H9 (cell line): ENCODE measurements around the gene OAS2. TPM values are rescaled to one million over a fixed set of nuclear protein-coding genes. Genes with fewer than 3 reads are reported as not detected.
A peak's percentile ranks its signal among the peaks of the same experiment; 100 is the strongest.

ENCODE experiments used
- DNase-seq: peaks from one replicate; pipeline ENCODE4 v3.0.0-alpha.2; 2017
- H2AFZ ChIP-seq: one replicate; pipeline ENCODE4 v1.6.1; 2013; ENCODE audit warnings: mild to moderate bottlenecking, low read length, control low read depth, moderate library complexity
- H2AK5ac ChIP-seq: 2 replicates; pipeline ENCODE4 v1.6.1; 2013; ENCODE audit warnings: low read length, control low read depth, mixed read lengths; ENCODE audit not compliant: insufficient read length
- H2BK120ac ChIP-seq: one replicate; pipeline ENCODE4 v1.6.1; 2013; ENCODE audit warnings: low read depth, mild to moderate bottlenecking, low read length, control low read depth, inconsistent platforms; ENCODE audit not compliant: poor library complexity, severe bottlenecking
- H2BK12ac ChIP-seq: 2 replicates; pipeline ENCODE4 v1.6.1; 2013; ENCODE audit warnings: low read length, control low read depth, mixed read lengths, low read depth; ENCODE audit not compliant: insufficient read length
- H2BK15ac ChIP-seq: 2 replicates; pipeline ENCODE4 v1.6.1; 2013; ENCODE audit warnings: low read depth, low read length, control low read depth
- H2BK20ac ChIP-seq: one replicate; pipeline ENCODE4 v1.6.1; 2013; ENCODE audit warnings: low read depth, mild to moderate bottlenecking, low read length, control low read depth, inconsistent platforms; ENCODE audit not compliant: poor library complexity, severe bottlenecking
- H2BK5ac ChIP-seq: 2 replicates; pipeline ENCODE4 v1.6.1; 2013; ENCODE audit warnings: low read length, control low read depth, mixed read lengths; ENCODE audit not compliant: insufficient read length
- H3K14ac ChIP-seq: 2 replicates; pipeline ENCODE4 v1.6.1; 2013; ENCODE audit warnings: low read length, control low read depth; ENCODE audit not compliant: insufficient read depth
- H3K18ac ChIP-seq: 2 replicates; pipeline ENCODE4 v1.6.1; 2013; ENCODE audit warnings: low read depth, mild to moderate bottlenecking, mixed read lengths, low read length, control low read depth; ENCODE audit not compliant: insufficient read length
- H3K23ac ChIP-seq: 2 replicates; pipeline ENCODE4 v1.6.1; 2013; ENCODE audit warnings: low read length, control low read depth, mixed read lengths, low read depth; ENCODE audit not compliant: insufficient read length
- H3K23me2 ChIP-seq: 2 replicates; pipeline ENCODE4 v1.6.1; 2013; ENCODE audit warnings: low read depth, mild to moderate bottlenecking, mixed read lengths, low read length, control low read depth; ENCODE audit not compliant: insufficient read length, poor library complexity, severe bottlenecking
- H3K27ac ChIP-seq: 2 replicates; pipeline ENCODE4 v1.5.1; 2013; ENCODE audit warnings: low read length, control low read depth, mixed read lengths, low read depth; ENCODE audit not compliant: insufficient read length
- H3K27me3 ChIP-seq: 2 replicates; pipeline ENCODE4 v1.6.1; 2013; ENCODE audit warnings: low read length, control low read depth, inconsistent platforms; ENCODE audit not compliant: insufficient read depth
- H3K4ac ChIP-seq: 2 replicates; pipeline ENCODE4 v1.6.1; 2013; ENCODE audit warnings: low read depth, mild to moderate bottlenecking, control low read depth, inconsistent platforms, low read length, moderate library complexity
- H3K4me1 ChIP-seq: 2 replicates; pipeline ENCODE4 v1.6.1; 2013; ENCODE audit warnings: low read length, control low read depth, inconsistent platforms; ENCODE audit not compliant: insufficient read depth
- H3K4me2 ChIP-seq: 2 replicates; pipeline ENCODE4 v1.6.1; 2013; ENCODE audit warnings: low read length, control low read depth, mixed read lengths; ENCODE audit not compliant: insufficient read length, insufficient read depth
- H3K56ac ChIP-seq: 2 replicates; pipeline ENCODE4 v1.6.1; 2013; ENCODE audit warnings: low read depth, mild to moderate bottlenecking, mixed read lengths, low read length, control low read depth; ENCODE audit not compliant: insufficient read length
- H3K79me1 ChIP-seq: 2 replicates; pipeline ENCODE4 v1.6.1; 2013; ENCODE audit warnings: low read depth, mild to moderate bottlenecking, moderate library complexity, low read length, control low read depth, inconsistent platforms; ENCODE audit not compliant: insufficient read depth, poor library complexity, severe bottlenecking
- H3K79me2 ChIP-seq: 2 replicates; pipeline ENCODE4 v1.6.1; 2013; ENCODE audit warnings: low read length, control low read depth, inconsistent platforms; ENCODE audit not compliant: insufficient read depth
- H3K9ac ChIP-seq: 2 replicates; pipeline ENCODE4 v1.6.1; 2013; ENCODE audit warnings: low read length, control low read depth, mixed read lengths; ENCODE audit not compliant: insufficient read length; ENCODE audit errors: extremely low read depth
- H3K9me3 ChIP-seq: one replicate; pipeline ENCODE4 v1.6.1; 2013; ENCODE audit warnings: low read depth, low read length, inconsistent platforms; ENCODE audit not compliant: control insufficient read depth
- H3T11ph ChIP-seq: one replicate; pipeline ENCODE4 v1.6.1; 2013; ENCODE audit warnings: mild to moderate bottlenecking, low read length, control low read depth, inconsistent platforms
- H4K20me1 ChIP-seq: one replicate; pipeline ENCODE4 v1.6.1; 2013; ENCODE audit not compliant: control insufficient read depth, insufficient read length, insufficient read depth
- H4K5ac ChIP-seq: 2 replicates; pipeline ENCODE4 v1.6.1; 2013; ENCODE audit warnings: low read depth, mild to moderate bottlenecking, mixed read lengths, low read length, control low read depth; ENCODE audit not compliant: insufficient read length
- H4K8ac ChIP-seq: replicated peaks from 2 replicates; pipeline ENCODE4 v1.6.1; 2013; ENCODE audit warnings: low read length, control low read depth, mixed read lengths, low read depth; ENCODE audit not compliant: insufficient read length
- H4K91ac ChIP-seq: 2 replicates; pipeline ENCODE4 v1.6.1; 2013; ENCODE audit warnings: low read depth, mild to moderate bottlenecking, moderate library complexity, mixed read lengths, low read length, control low read depth; ENCODE audit not compliant: insufficient read length
- H3K27ac Mint-ChIP-seq, 3 experiments: 2 replicates in 2 of 3; 3 replicates in 1 of 3; pipeline ENCODE4 v1.8.0; 2020 to 2021; ENCODE audit warnings: mixed read lengths in 3 of 3, mild to moderate bottlenecking in 1 of 3, moderate library complexity in 1 of 3
- H3K27me3 Mint-ChIP-seq: 2 replicates; pipeline ENCODE4 v1.8.0; 2021; ENCODE audit warnings: low read depth, mild to moderate bottlenecking, moderate library complexity, mixed read lengths
- H3K36me3 Mint-ChIP-seq, 3 experiments: 2 replicates in 2 of 3; 3 replicates in 1 of 3; pipeline ENCODE4 v1.8.0; 2020 to 2021; ENCODE audit warnings: low read depth in 3 of 3, mixed read lengths in 3 of 3; ENCODE audit not compliant: insufficient read depth in 1 of 3
- H3K4me1 Mint-ChIP-seq, 2 experiments: 2 replicates each; pipeline ENCODE4 v1.8.0; 2020; ENCODE audit warnings: mixed read lengths in 2 of 2
- H3K4me3 Mint-ChIP-seq, 2 experiments: 2 replicates in 1 of 2; 3 replicates in 1 of 2; pipeline ENCODE4 v1.8.0; 2020 to 2021; ENCODE audit warnings: mild to moderate bottlenecking in 2 of 2, mixed read lengths in 2 of 2, moderate library complexity in 1 of 2
- H3K9me3 Mint-ChIP-seq, 2 experiments: 2 replicates in 1 of 2; 3 replicates in 1 of 2; pipeline ENCODE4 v1.8.0; 2020; ENCODE audit warnings: mild to moderate bottlenecking in 2 of 2, mixed read lengths in 2 of 2, moderate library complexity in 1 of 2
- WGBS: extraction: QIAGEN DNeasy Blood & Tissue Kit; methylation state at CpG from one replicate; pipeline ENCODE4 v1.1.7; 2013; ENCODE audit warnings: missing lambda C conversion rate, low lambda C conversion rate, mixed read lengths; ENCODE audit not compliant: insufficient read length; ENCODE audit errors: extremely low coverage; 5-methylcytosine and 5-hydroxymethylcytosine counted together
- total RNA-seq: library from RNA; stranded (reverse); gene quantifications from 2 replicates; pipeline ENCODE4 v1.2.1, GENCODE V29; 2021
- TF ChIP-seq, protein P1 (sequence below): fragments of 200-600 bp; sonication (generic); conservative IDR thresholded peaks from 3 replicates; pipeline ENCODE4 v1.8.0; 2021; ENCODE audit warnings: antibody characterized with exemption, mild to moderate bottlenecking

The OAS2 gene
- total RNA-seq, 1 experiment from 2014 or later, result not detected

DNA sequence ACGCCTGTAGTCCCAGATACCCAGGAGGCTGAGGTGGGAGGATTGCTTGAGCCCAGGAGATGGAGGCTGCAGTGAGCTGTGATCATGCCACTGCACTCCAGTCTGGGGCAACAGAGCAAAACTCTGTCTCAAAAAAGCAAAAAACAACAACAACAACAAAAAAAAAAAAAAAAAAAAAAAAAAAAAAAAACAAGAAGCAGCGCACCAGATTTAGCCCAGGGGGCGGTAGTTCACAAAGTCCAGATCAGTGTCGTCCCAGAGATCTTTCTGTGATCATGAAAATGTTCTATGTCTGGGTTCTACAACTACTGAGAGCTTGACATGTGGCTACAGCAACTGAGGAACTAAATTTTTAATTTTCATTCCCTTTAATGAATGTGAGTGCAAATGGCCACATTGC, 27.4 kb downstream of the OAS2 start:
- Histone ChIP-seq H3K4me1 (no peaks in the 10 kb centered on the region), H4K20me1 (no peaks in the 10 kb centered on the region), H3K23me2 (no peaks in the 10 kb centered on the region), H3K9ac (no peak overlapping the region), H2AFZ (no peak overlapping the region), H2BK15ac (no peak overlapping the region), H2BK120ac (no peak overlapping the region), H3K56ac (no peak overlapping the region), H3K4me2 (no peak overlapping the region), H4K5ac (no peak overlapping the region), H3K79me2 (no peaks in the 10 kb centered on the region), H3K27me3 (no peaks in the 10 kb centered on the region), H2BK12ac (no peak overlapping the region), H3T11ph (no peak overlapping the region), H2BK5ac (no peak overlapping the region), H3K14ac (no peak overlapping the region), H3K27ac (no peak overlapping the region), H3K79me1 (no peaks in the 10 kb centered on the region), H3K4ac (no peak overlapping the region), H3K23ac (no peak overlapping the region), H4K8ac (no peak overlapping the region), H4K91ac (no peak overlapping the region), H2AK5ac (no peak overlapping the region), H3K9me3 (no peaks in the 10 kb centered on the region), H2BK20ac (no peak overlapping the region), H3K18ac (no peak overlapping the region)
- Mint-ChIP-seq H3K27me3 (peaks cover 36% of the 10 kb centered on the region), H3K36me3 (no peaks in the 10 kb centered on the region), H3K4me1 (0 out of 4 replicates have a peak, but pooled peaks cover 0 to 2% of the 10 kb centered on the region in 2 experiments), H3K27ac (no peak overlapping the region), H3K9me3 (peaks cover 0 to 2% of the 10 kb centered on the region in 2 experiments; a peak in 1 of 5 replicates), H3K4me3 (no peak overlapping the region)
- TF ChIP-seq, protein P1, sequence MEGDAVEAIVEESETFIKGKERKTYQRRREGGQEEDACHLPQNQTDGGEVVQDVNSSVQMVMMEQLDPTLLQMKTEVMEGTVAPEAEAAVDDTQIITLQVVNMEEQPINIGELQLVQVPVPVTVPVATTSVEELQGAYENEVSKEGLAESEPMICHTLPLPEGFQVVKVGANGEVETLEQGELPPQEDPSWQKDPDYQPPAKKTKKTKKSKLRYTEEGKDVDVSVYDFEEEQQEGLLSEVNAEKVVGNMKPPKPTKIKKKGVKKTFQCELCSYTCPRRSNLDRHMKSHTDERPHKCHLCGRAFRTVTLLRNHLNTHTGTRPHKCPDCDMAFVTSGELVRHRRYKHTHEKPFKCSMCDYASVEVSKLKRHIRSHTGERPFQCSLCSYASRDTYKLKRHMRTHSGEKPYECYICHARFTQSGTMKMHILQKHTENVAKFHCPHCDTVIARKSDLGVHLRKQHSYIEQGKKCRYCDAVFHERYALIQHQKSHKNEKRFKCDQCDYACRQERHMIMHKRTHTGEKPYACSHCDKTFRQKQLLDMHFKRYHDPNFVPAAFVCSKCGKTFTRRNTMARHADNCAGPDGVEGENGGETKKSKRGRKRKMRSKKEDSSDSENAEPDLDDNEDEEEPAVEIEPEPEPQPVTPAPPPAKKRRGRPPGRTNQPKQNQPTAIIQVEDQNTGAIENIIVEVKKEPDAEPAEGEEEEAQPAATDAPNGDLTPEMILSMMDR, result peak; percentile 69
- no CpG with 5 or more reads among the region's 4 CpGs for WGBS
- no peak for DNase-seq
